Measurements from ENCODE around the gene NUDT4B.
"Not testable (repeated sequence)": the region's sequence is repeated elsewhere in the genome, so short reads cannot be mapped to it uniquely, and the experiment has no call there.

- not testable (repeated sequence) for TF ChIP-seq CTCF (IDR thresholded peaks at IDR 0.05; ENCODE audit: low read length); EZH2 (IDR thresholded peaks at IDR 0.05; ENCODE audit: borderline replicate concordance, low read length)
Measured at GRCh38 chr1:148774102-148774501, 25.5 kb downstream of the NUDT4B start.
